MM.1S (cell line): ENCODE data around the gene CDC14A.

Experiments
- DNase-seq: peaks from one replicate; pipeline ENCODE4 v3.0.0-alpha.2; 2015
- H2AFZ ChIP-seq: fragments of 300-600 bp; sonication (generic); 2 replicates; pipeline ENCODE4 v1.6.0; 2016; ENCODE audit warnings: antibody characterized with exemption, low read length
- H3F3A ChIP-seq: fragments of 300-600 bp; sonication (generic); 2 replicates; pipeline ENCODE4 v1.6.1; 2016; ENCODE audit warnings: mild to moderate bottlenecking, antibody characterized with exemption, low read length, moderate library complexity, mixed read lengths; ENCODE audit not compliant: insufficient read depth
- H3K27ac ChIP-seq: fragments of 300-600 bp; sonication (generic); 2 replicates; pipeline ENCODE4 v1.5.1; 2016; ENCODE audit warnings: mild to moderate bottlenecking, low read length
- H3K27me3 ChIP-seq: fragments of 300-600 bp; sonication (generic); replicated peaks from 2 replicates; pipeline ENCODE4 v1.6.0; 2016; ENCODE audit warnings: low read length; ENCODE audit not compliant: insufficient read depth
- H3K36me3 ChIP-seq: fragments of 300-600 bp; sonication (generic); replicated peaks from 2 replicates; pipeline ENCODE4 v1.6.1; 2016; ENCODE audit warnings: mild to moderate bottlenecking, low read length, mixed read lengths; ENCODE audit not compliant: insufficient read depth
- H3K4me1 ChIP-seq: fragments of 300-600 bp; sonication (generic); 2 replicates; pipeline ENCODE4 v1.6.1; 2016; ENCODE audit warnings: low read length, mixed read lengths
- H3K4me2 ChIP-seq: fragments of 300-600 bp; sonication (generic); 2 replicates; pipeline ENCODE4 v1.6.0; 2016; ENCODE audit warnings: low read depth, low read length
- H3K4me3 ChIP-seq: fragments of 300-600 bp; sonication (generic); 2 replicates; pipeline ENCODE4 v1.5.1; 2016; ENCODE audit warnings: low read length, mixed read lengths
- H3K79me2 ChIP-seq: fragments of 300-600 bp; sonication (generic); 2 replicates; pipeline ENCODE4 v1.6.1; 2016; ENCODE audit warnings: mixed run types, low read length, mixed read lengths
- H3K9ac ChIP-seq: fragments of 300-600 bp; sonication (generic); 2 replicates; pipeline ENCODE4 v1.6.1; 2016; ENCODE audit warnings: low read length, mixed read lengths
- H3K9me2 ChIP-seq: fragments of 300-600 bp; sonication (generic); replicated peaks from 2 replicates; pipeline ENCODE4 v1.6.1; 2016; ENCODE audit warnings: mild to moderate bottlenecking, low read length, mixed read lengths; ENCODE audit not compliant: insufficient read depth
- H3K9me3 ChIP-seq: fragments of 300-600 bp; sonication (generic); replicated peaks from 2 replicates; pipeline ENCODE4 v1.6.1; 2016; ENCODE audit warnings: mild to moderate bottlenecking, low read length, mixed read lengths; ENCODE audit not compliant: insufficient read depth
- H4K20me1 ChIP-seq: fragments of 300-600 bp; sonication (generic); 2 replicates; pipeline ENCODE4 v1.6.1; 2016; ENCODE audit warnings: mild to moderate bottlenecking, low read length, moderate library complexity, mixed read lengths; ENCODE audit not compliant: insufficient read depth
- EZH2 ChIP-seq: fragments of 300-600 bp; sonication (generic); optimal IDR thresholded peaks from 2 replicates; pipeline ENCODE3; 2017; ENCODE audit warnings: low read depth, mild to moderate bottlenecking, antibody characterized with exemption, low read length, mixed read lengths
- EZH2phosphoT487 ChIP-seq: fragments of 300-600 bp; sonication (generic); IDR thresholded peaks from 2 replicates; pipeline ENCODE4 v1.6.1; 2018; ENCODE audit warnings: antibody characterized with exemption, low read length
- TF ChIP-seq, protein P1 (sequence below): fragments of 300-600 bp; sonication (generic); IDR thresholded peaks from 2 replicates; pipeline ENCODE4 v1.5.1; 2016; ENCODE audit warnings: antibody characterized with exemption, low read length, mixed read lengths

Gene CDC14A

DNA sequence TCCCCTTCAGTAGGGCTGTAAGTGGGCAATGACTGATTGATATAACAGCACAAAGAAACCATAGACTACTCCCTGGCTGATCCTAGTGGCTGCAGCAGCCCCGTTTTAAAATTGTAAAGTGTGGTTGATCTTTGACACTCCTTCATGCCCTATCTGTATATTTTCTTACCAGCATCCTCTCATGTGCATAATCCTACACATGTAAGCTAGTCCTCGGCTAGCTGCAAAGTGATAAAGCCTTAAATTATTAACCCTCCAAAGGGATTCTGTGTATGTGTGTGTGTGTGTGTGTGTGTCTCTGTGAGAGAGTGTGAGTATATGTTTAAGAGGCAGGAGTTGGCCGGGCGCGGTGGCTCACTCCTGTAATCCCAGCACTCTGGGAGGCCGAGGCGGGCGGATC is 30.8 kb upstream of the CDC14A start:
- Histone ChIP-seq H3K4me1 (no peaks in the 10 kb centered on the region), H3K9me2 (no peaks in the 10 kb centered on the region), H3K27me3 (no peaks in the 10 kb centered on the region), H3K4me3 (no peak overlapping the region), H3K79me2 (no peaks in the 10 kb centered on the region), H3K27ac (no peak overlapping the region), H4K20me1 (no peaks in the 10 kb centered on the region), H3K4me2 (no peak overlapping the region), H3F3A (no peaks in the 10 kb centered on the region), H3K9me3 (no peaks in the 10 kb centered on the region), H2AFZ (no peak overlapping the region), H3K36me3 (no peaks in the 10 kb centered on the region), H3K9ac (no peak overlapping the region)
- DNase-seq = no peak
- TF ChIP-seq EZH2phosphoT487 (no peak), EZH2 (no peak)
- TF ChIP-seq, protein P1, sequence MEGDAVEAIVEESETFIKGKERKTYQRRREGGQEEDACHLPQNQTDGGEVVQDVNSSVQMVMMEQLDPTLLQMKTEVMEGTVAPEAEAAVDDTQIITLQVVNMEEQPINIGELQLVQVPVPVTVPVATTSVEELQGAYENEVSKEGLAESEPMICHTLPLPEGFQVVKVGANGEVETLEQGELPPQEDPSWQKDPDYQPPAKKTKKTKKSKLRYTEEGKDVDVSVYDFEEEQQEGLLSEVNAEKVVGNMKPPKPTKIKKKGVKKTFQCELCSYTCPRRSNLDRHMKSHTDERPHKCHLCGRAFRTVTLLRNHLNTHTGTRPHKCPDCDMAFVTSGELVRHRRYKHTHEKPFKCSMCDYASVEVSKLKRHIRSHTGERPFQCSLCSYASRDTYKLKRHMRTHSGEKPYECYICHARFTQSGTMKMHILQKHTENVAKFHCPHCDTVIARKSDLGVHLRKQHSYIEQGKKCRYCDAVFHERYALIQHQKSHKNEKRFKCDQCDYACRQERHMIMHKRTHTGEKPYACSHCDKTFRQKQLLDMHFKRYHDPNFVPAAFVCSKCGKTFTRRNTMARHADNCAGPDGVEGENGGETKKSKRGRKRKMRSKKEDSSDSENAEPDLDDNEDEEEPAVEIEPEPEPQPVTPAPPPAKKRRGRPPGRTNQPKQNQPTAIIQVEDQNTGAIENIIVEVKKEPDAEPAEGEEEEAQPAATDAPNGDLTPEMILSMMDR = no peak

DNA sequence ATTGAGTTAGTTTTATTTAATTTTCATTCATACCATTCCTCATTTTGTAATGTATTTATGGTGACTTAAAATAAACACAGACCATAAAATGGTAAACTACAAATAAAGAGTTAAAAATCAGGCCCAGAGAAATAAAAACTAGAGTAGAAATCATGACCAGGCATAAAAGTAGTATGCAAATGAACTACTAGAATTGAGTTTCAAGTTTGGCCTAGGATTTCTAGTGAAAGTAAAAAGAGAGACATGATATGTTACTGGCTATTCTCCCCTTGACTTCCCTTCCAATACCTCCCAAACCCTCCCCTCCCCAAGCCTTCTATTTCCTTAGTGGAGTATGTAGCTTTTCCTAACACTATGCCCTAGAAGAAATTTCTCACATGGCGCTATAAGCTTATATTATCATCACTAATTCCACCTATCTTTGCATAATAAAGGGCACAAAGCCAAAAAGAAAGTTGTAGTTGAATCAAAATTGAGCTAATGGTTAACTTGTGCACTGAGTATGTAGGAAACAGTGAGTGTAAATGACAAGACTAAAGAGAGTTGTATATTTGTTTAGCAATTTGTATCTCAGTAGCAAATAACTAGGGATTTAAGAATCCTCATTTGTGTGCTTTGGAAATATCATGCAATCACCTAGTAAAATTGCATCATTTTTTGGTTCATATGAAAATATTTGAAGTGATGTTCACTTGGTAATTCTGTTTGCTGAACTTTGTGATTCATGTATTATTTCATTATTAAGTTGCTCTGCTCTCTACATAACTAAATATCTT is 29.7 kb upstream of the CDC14A start:
- H2AFZ ChIP-seq = no peak overlapping the region
- no peaks in the 10 kb centered on the region for H3K79me2 ChIP-seq
- H3K27me3 ChIP-seq = no peaks in the 10 kb centered on the region
- H4K20me1 ChIP-seq = no peaks in the 10 kb centered on the region
- H3K9me2 ChIP-seq = no peaks in the 10 kb centered on the region
- no peaks in the 10 kb centered on the region for H3K36me3 ChIP-seq
- no peak overlapping the region for H3K4me2 ChIP-seq
- no peaks in the 10 kb centered on the region for H3K9me3 ChIP-seq
- H3K27ac ChIP-seq = no peak overlapping the region
- no peaks in the 10 kb centered on the region for H3F3A ChIP-seq
- H3K9ac ChIP-seq = no peak overlapping the region
- TF ChIP-seq EZH2phosphoT487 = no peak
- TF ChIP-seq EZH2 = no peak
- TF ChIP-seq, protein P1 = no peak
- no peak for DNase-seq
- no peak overlapping the region for H3K4me3 ChIP-seq
- H3K4me1 ChIP-seq = no peaks in the 10 kb centered on the region

DNA sequence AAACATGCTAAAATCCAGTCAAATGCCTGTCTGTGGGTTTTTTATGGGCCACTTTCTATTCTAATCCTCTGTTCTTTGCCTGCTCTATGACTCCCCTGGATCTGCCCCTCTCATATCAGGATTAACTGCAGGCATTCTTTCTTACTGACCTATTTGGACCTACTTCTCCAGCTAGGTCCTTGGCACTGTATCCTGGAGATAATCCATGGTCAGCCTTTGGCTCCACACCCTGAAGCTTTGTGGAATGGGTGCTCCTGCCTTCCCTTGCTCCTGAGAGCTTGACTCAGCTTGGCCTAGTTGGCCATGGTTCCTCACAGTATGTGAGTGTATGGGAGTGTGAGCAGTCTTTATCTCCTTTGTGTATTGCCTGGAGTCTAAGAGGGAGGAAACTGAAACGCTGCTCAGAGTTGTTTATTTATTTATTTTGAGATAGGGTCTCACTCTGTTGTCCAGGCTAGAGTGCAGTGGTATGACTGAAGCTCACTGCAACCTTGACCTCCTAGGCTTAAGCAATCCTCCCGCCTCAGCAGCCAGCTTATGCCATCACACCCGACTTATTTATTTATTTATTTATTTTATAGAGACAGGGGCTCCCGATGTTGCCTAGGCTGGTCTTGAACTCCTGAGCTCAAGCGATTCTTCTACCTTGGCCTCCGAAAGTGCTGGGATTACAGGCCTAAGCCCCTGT is 28.7 kb upstream of the CDC14A start:
- no peaks in the 10 kb centered on the region for H3K9me2 ChIP-seq
- no peak overlapping the region for H3K27ac ChIP-seq
- no peaks in the 10 kb centered on the region for H3K9me3 ChIP-seq
- H3K79me2 ChIP-seq = no peaks in the 10 kb centered on the region
- TF ChIP-seq, protein P1 = no peak
- TF ChIP-seq EZH2phosphoT487 (no peak), EZH2 (no peak)
- H4K20me1 ChIP-seq = no peaks in the 10 kb centered on the region
- no peak for DNase-seq
- no peak overlapping the region for H3K4me2 ChIP-seq
- H3K4me3 ChIP-seq = no peak overlapping the region
- H3F3A ChIP-seq = no peaks in the 10 kb centered on the region
- no peaks in the 10 kb centered on the region for H3K27me3 ChIP-seq
- no peaks in the 10 kb centered on the region for H3K4me1 ChIP-seq
- H2AFZ ChIP-seq = no peak overlapping the region
- no peaks in the 10 kb centered on the region for H3K36me3 ChIP-seq
- no peak overlapping the region for H3K9ac ChIP-seq
